Activated CD8-positive, alpha-beta T cell treated with anti-CD3 and anti-CD28 coated beads for 36 hours (primary cell): ENCODE data around the gene ROBO2. TPM values are rescaled to one million over a fixed set of nuclear protein-coding genes. Genes with fewer than 3 reads are reported as not detected.

Source experiments
- ATAC-seq: fragments of 200-7000 bp; cut with Tn5 transposase; one replicate; pipeline ENCODE4 v1.10.0; 2021; ENCODE audit warnings: mild to moderate bottlenecking, moderate library complexity
- CTCF ChIA-PET: fragments of 350-600 bp; sonication (Branson Sonifier 250); formaldehyde crosslinking; loops from one replicate; lab custom pipeline; 2021; ENCODE audit warnings: antibody characterized with exemption; lab: Charles Lee
- POLR2A ChIA-PET: fragments of 350-600 bp; sonication (Branson Sonifier 250); formaldehyde crosslinking; loops from one replicate; lab custom pipeline; 2021; ENCODE audit warnings: antibody characterized with exemption; lab: Charles Lee
- DNase-seq: peaks from one replicate; pipeline ENCODE4 v3.0.0-alpha.2; 2020
- H3K27ac Mint-ChIP-seq: one replicate; pipeline ENCODE4 v1.8.0; 2021; ENCODE audit warnings: mild to moderate bottlenecking, mixed read lengths
- H3K27me3 Mint-ChIP-seq: one replicate; pipeline ENCODE4 v1.8.0; 2021; ENCODE audit warnings: mixed read lengths
- H3K36me3 Mint-ChIP-seq: one replicate; pipeline ENCODE4 v1.8.0; 2021; ENCODE audit warnings: low read depth, mixed read lengths
- H3K4me1 Mint-ChIP-seq: one replicate; pipeline ENCODE4 v1.8.0; 2021; ENCODE audit warnings: low read depth, mixed read lengths
- H3K4me3 Mint-ChIP-seq: one replicate; pipeline ENCODE4 v1.8.0; 2021; ENCODE audit warnings: mild to moderate bottlenecking, moderate library complexity, mixed read lengths
- H3K9me3 Mint-ChIP-seq: one replicate; pipeline ENCODE4 v1.8.0; 2021; ENCODE audit warnings: mixed read lengths
- intact Hi-C: fragments of 100-400 bp; cut with micrococcal nuclease; formaldehyde crosslinking; loops from one replicate; pipeline ENCODE4 v1.10.0; 2022
- total RNA-seq, 2 experiments: library from RNA; stranded (reverse); gene quantifications; one replicate each; pipeline ENCODE4 v1.2.3, GENCODE V29; 2021
- TF ChIP-seq, protein P1 (sequence below): fragments of 200-600 bp; IDR thresholded peaks from one replicate; pipeline ENCODE4 v1.8.0; 2022; ENCODE audit warnings: antibody characterized with exemption, mild to moderate bottlenecking

Gene ROBO2
- total RNA-seq, 2 experiments from 2014 or later, result not detected

DNA sequence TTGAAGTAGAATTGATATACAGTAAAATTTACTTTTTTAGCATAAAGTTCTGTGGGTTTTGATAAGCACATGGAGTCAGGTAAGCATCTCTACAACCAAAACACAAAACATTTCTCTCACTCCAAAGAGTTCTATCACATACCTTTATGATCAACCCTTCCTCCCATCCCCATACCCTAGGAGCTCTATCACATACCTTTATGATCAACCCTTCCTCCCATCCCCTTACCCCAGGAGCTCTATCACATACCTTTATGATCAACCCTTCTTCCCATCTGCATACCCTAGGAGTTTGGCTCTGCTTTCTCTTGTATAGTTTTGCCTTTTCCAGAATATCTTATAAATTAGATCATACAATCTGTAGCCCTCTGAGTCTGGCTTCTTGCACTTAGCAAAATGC lies 315.1 kb downstream of the ROBO2 start:
- CTCF ChIA-PET, result no interaction called here
- ATAC-seq (no peak), DNase-seq (no peak)
- Mint-ChIP-seq H3K4me1 (no peaks in the 10 kb centered on the region), H3K4me3 (no peak overlapping the region), H3K27me3 (no peaks in the 10 kb centered on the region), H3K36me3 (no peaks in the 10 kb centered on the region), H3K27ac (no peak overlapping the region), H3K9me3 (peaks cover 14% of the 10 kb centered on the region)
- POLR2A ChIA-PET, result no interaction called here
- TF ChIP-seq, protein P1, sequence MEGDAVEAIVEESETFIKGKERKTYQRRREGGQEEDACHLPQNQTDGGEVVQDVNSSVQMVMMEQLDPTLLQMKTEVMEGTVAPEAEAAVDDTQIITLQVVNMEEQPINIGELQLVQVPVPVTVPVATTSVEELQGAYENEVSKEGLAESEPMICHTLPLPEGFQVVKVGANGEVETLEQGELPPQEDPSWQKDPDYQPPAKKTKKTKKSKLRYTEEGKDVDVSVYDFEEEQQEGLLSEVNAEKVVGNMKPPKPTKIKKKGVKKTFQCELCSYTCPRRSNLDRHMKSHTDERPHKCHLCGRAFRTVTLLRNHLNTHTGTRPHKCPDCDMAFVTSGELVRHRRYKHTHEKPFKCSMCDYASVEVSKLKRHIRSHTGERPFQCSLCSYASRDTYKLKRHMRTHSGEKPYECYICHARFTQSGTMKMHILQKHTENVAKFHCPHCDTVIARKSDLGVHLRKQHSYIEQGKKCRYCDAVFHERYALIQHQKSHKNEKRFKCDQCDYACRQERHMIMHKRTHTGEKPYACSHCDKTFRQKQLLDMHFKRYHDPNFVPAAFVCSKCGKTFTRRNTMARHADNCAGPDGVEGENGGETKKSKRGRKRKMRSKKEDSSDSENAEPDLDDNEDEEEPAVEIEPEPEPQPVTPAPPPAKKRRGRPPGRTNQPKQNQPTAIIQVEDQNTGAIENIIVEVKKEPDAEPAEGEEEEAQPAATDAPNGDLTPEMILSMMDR, result no peak
- intact Hi-C loops, result no loop called here

GRCh38 chr3:77362936-77363335 lies 323.0 kb downstream of the ROBO2 start:
- CTCF ChIA-PET, result no interaction called here
- intact Hi-C loops, result no loop called here
- Mint-ChIP-seq H3K36me3 (no peaks in the 10 kb centered on the region), H3K4me1 (no peaks in the 10 kb centered on the region), H3K4me3 (no peak overlapping the region), H3K9me3 (peaks cover 6% of the 10 kb centered on the region), H3K27me3 (no peaks in the 10 kb centered on the region), H3K27ac (no peak overlapping the region)
- ATAC-seq (no peak), DNase-seq (no peak)
- POLR2A ChIA-PET, result no interaction called here
- TF ChIP-seq, protein P1, result no peak

DNA sequence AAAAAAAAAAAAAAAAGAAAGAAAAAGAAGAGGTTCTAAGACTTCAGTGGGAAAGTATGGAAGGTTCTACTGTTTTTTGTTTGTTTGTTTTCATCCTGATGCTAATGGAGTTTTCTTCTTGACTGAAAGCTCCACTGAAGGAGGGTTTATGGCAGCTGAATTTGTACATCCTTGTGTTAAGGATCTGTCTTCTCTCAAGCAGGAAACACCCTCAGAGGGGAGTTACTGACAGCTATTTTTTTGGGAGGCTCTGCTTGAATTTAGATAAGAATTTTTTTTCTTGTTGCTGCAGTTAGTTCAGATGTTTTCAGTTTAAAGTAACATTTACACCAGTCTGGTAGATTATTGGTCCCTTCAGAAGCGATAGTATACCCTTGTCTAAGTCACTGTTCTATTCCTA lies 325.3 kb downstream of the ROBO2 start:
- TF ChIP-seq, protein P1, result no peak
- no peaks in the 10 kb centered on the region for H3K27me3 Mint-ChIP-seq
- intact Hi-C loops, result no loop called here
- H3K4me3 Mint-ChIP-seq, result no peak overlapping the region
- H3K36me3 Mint-ChIP-seq, result no peaks in the 10 kb centered on the region
- H3K27ac Mint-ChIP-seq, result no peak overlapping the region
- DNase-seq, result no peak
- CTCF ChIA-PET, result no interaction called here
- POLR2A ChIA-PET, result no interaction called here
- H3K9me3 Mint-ChIP-seq, result peaks cover 2% of the 10 kb centered on the region
- no peak for ATAC-seq
- H3K4me1 Mint-ChIP-seq, result no peaks in the 10 kb centered on the region

DNA sequence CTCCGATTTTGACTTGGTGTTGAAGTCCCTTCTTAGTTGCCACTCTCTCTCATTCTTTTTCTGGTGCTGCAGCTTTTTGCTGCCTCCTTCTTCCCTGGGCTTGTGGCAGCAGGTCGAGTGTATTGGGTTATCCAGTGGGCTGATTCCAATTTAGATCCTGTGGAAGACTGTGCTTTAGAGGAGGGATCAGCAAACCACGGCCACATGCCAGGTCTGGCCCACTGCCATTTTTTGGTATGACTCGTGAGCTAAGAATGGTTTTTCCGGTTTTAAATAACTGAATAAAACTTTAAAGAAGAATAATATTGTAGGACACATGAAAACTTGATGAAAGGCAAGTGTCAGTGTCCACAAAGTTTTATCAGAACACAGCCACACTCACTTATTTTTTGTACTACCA lies 330.5 kb downstream of the ROBO2 start:
- H3K36me3 Mint-ChIP-seq, result no peaks in the 10 kb centered on the region
- TF ChIP-seq, protein P1, result no peak
- POLR2A ChIA-PET, result no interaction called here
- no peaks in the 10 kb centered on the region for H3K4me1 Mint-ChIP-seq
- no peak overlapping the region for H3K27ac Mint-ChIP-seq
- intact Hi-C loops, result no loop called here
- DNase-seq, result no peak
- H3K9me3 Mint-ChIP-seq, result peaks cover 3% of the 10 kb centered on the region
- ATAC-seq, result no peak
- H3K4me3 Mint-ChIP-seq, result no peak overlapping the region
- H3K27me3 Mint-ChIP-seq, result no peaks in the 10 kb centered on the region
- CTCF ChIA-PET, result no interaction called here

- H3K27me3 Mint-ChIP-seq, result no peaks in the 10 kb centered on the region
- ChIA-PET POLR2A (no interaction called here), CTCF (no interaction called here)
- TF ChIP-seq, protein P1, result no peak
- no peaks in the 10 kb centered on the region for H3K4me1 Mint-ChIP-seq
- H3K4me3 Mint-ChIP-seq, result no peak overlapping the region
- ATAC-seq (no peak), DNase-seq (no peak)
- H3K36me3 Mint-ChIP-seq, result no peaks in the 10 kb centered on the region
- intact Hi-C loops, result no loop called here
- H3K9me3 Mint-ChIP-seq, result peaks cover 3% of the 10 kb centered on the region
- no peak overlapping the region for H3K27ac Mint-ChIP-seq
Measured at GRCh38 chr3:77372018-77372417, 332.1 kb downstream of the ROBO2 start.
